HUES6 (cell line): Measurements from ENCODE around the gene ZBTB20.
A peak's percentile ranks its signal among the peaks of the same experiment; 100 is the strongest.

Experiments used
- H3K27ac ChIP-seq: 2 replicates; pipeline ENCODE4 v1.7.0; 2013; ENCODE audit warnings: low read depth, mild to moderate bottlenecking, low read length, inconsistent platforms
- H3K27me3 ChIP-seq: 2 replicates; pipeline ENCODE4 v1.6.1; 2013; ENCODE audit warnings: low read length; ENCODE audit not compliant: control insufficient read depth, insufficient read depth
- H3K36me3 ChIP-seq: 2 replicates; pipeline ENCODE4 v1.6.1; 2013; ENCODE audit warnings: low read length; ENCODE audit not compliant: control insufficient read depth, insufficient read depth
- H3K4me1 ChIP-seq: 2 replicates; pipeline ENCODE4 v1.6.1; 2013; ENCODE audit warnings: low read length; ENCODE audit not compliant: control insufficient read depth, insufficient read depth
- H3K4me3 ChIP-seq: 2 replicates; pipeline ENCODE4 v1.5.1; 2013; ENCODE audit warnings: low read depth, low read length
- H3K9ac ChIP-seq: one replicate; pipeline ENCODE4 v1.6.1; 2013; ENCODE audit warnings: mild to moderate bottlenecking, low read length
- H3K9me3 ChIP-seq: 2 replicates; pipeline ENCODE4 v1.6.1; 2013; ENCODE audit warnings: low read depth, low read length; ENCODE audit not compliant: control insufficient read depth, insufficient read depth

ZBTB20 gene

GRCh38 chr3:114466816-114467215 is 680.3 kb downstream of the ZBTB20 start:
- Histone ChIP-seq H3K27ac (no peak overlapping the region), H3K4me1 (peaks cover 4% of the 10 kb centered on the region; the same call in 1 of the 2 replicates), H3K9ac (no peak overlapping the region), H3K4me3 (no peak overlapping the region), H3K27me3 (no peaks in the 10 kb centered on the region), H3K9me3 (no peaks in the 10 kb centered on the region), H3K36me3 (no peaks in the 10 kb centered on the region)

- Histone ChIP-seq H3K27ac (no peak overlapping the region), H3K4me1 (peaks cover 4% of the 10 kb centered on the region; the same call in 1 of the 2 replicates), H3K36me3 (no peaks in the 10 kb centered on the region), H3K4me3 (no peak overlapping the region), H3K9ac (no peak overlapping the region), H3K9me3 (no peaks in the 10 kb centered on the region), H3K27me3 (no peaks in the 10 kb centered on the region)
Measured at GRCh38 chr3:114466251-114466650, 680.8 kb downstream of the ZBTB20 start.

GRCh38 chr3:114464548-114464947 is 682.5 kb downstream of the ZBTB20 start:
- no peak overlapping the region for H3K27ac ChIP-seq
- H3K9ac ChIP-seq = no peak overlapping the region
- H3K27me3 ChIP-seq = no peaks in the 10 kb centered on the region
- H3K4me1 ChIP-seq = peaks cover 4% of the 10 kb centered on the region; the same call in 1 of the 2 replicates
- no peaks in the 10 kb centered on the region for H3K36me3 ChIP-seq
- no peak overlapping the region for H3K4me3 ChIP-seq
- no peaks in the 10 kb centered on the region for H3K9me3 ChIP-seq

- Histone ChIP-seq H3K4me1 (peaks cover 4% of the 10 kb centered on the region; the same call in 1 of the 2 replicates), H3K9me3 (no peaks in the 10 kb centered on the region), H3K36me3 (no peaks in the 10 kb centered on the region), H3K4me3 (no peak overlapping the region), H3K27me3 (no peaks in the 10 kb centered on the region), H3K27ac (no peak overlapping the region), H3K9ac (no peak overlapping the region)
Measured at GRCh38 chr3:114462750-114463149, 684.3 kb downstream of the ZBTB20 start.

GRCh38 chr3:114460459-114460858 is 686.6 kb downstream of the ZBTB20 start:
- no peak overlapping the region for H3K9ac ChIP-seq
- H3K27me3 ChIP-seq = no peaks in the 10 kb centered on the region
- no peak overlapping the region for H3K4me3 ChIP-seq
- no peaks in the 10 kb centered on the region for H3K36me3 ChIP-seq
- no peak overlapping the region for H3K27ac ChIP-seq
- peaks cover 4% of the 10 kb centered on the region; the same call in 1 of the 2 replicates for H3K4me1 ChIP-seq
- H3K9me3 ChIP-seq = no peaks in the 10 kb centered on the region

GRCh38 chr3:114456742-114457141 is 690.3 kb downstream of the ZBTB20 start:
- H3K9me3 ChIP-seq = no peaks in the 10 kb centered on the region
- H3K4me3 ChIP-seq = no peak overlapping the region
- H3K36me3 ChIP-seq = no peaks in the 10 kb centered on the region
- H3K27ac ChIP-seq = no peak overlapping the region
- H3K27me3 ChIP-seq = peaks cover 15% of the 10 kb centered on the region; the same call in 1 of the 2 replicates
- H3K9ac ChIP-seq = no peak overlapping the region
- no peaks in the 10 kb centered on the region; the same call in 1 of the 2 replicates for H3K4me1 ChIP-seq

- no peaks in the 10 kb centered on the region for H3K36me3 ChIP-seq
- H3K4me3 ChIP-seq = no peak overlapping the region
- H3K27me3 ChIP-seq = peaks cover 15% of the 10 kb centered on the region; the same call in 1 of the 2 replicates
- no peak overlapping the region for H3K9ac ChIP-seq
- no peaks in the 10 kb centered on the region for H3K9me3 ChIP-seq
- H3K27ac ChIP-seq = no peak overlapping the region
- H3K4me1 ChIP-seq = no peaks in the 10 kb centered on the region; the same call in 1 of the 2 replicates
Measured at GRCh38 chr3:114455432-114455831, 691.7 kb downstream of the ZBTB20 start.

GRCh38 chr3:114454551-114455251 is 692.4 kb downstream of the ZBTB20 start:
- Histone ChIP-seq H3K36me3 (no peaks in the 10 kb centered on the region), H3K27me3 (peaks cover 15% of the 10 kb centered on the region; the same call in 1 of the 2 replicates), H3K4me3 (peak overlapping the region; percentile 68), H3K9me3 (no peaks in the 10 kb centered on the region), H3K4me1 (peaks cover 1% of the 10 kb centered on the region; the same call in 1 of the 2 replicates), H3K27ac (no peak overlapping the region), H3K9ac (peak overlapping the region; percentile 1)

GRCh38 chr3:114453361-114453780 is 693.7 kb downstream of the ZBTB20 start:
- no peaks in the 10 kb centered on the region for H3K36me3 ChIP-seq
- no peak overlapping the region for H3K9ac ChIP-seq
- no peak overlapping the region for H3K27ac ChIP-seq
- no peak overlapping the region for H3K4me3 ChIP-seq
- H3K9me3 ChIP-seq = no peaks in the 10 kb centered on the region
- H3K4me1 ChIP-seq = peaks cover 4% of the 10 kb centered on the region; the same call in 1 of the 2 replicates
- peaks cover 15% of the 10 kb centered on the region; the same call in 1 of the 2 replicates for H3K27me3 ChIP-seq

- no peaks in the 10 kb centered on the region for H3K9me3 ChIP-seq
- no peak overlapping the region for H3K27ac ChIP-seq
- no peak overlapping the region for H3K4me3 ChIP-seq
- H3K36me3 ChIP-seq = no peaks in the 10 kb centered on the region
- H3K27me3 ChIP-seq = peaks cover 15% of the 10 kb centered on the region; the same call in 1 of the 2 replicates
- H3K4me1 ChIP-seq = peaks cover 4% of the 10 kb centered on the region; the same call in 1 of the 2 replicates
- no peak overlapping the region for H3K9ac ChIP-seq
Measured at GRCh38 chr3:114452937-114453336, 694.2 kb downstream of the ZBTB20 start.

GRCh38 chr3:114452256-114452655 is 694.8 kb downstream of the ZBTB20 start:
- Histone ChIP-seq H3K36me3 (no peaks in the 10 kb centered on the region), H3K27ac (no peak overlapping the region), H3K4me3 (no peak overlapping the region), H3K4me1 (peaks cover 4% of the 10 kb centered on the region; the same call in 1 of the 2 replicates), H3K9me3 (no peaks in the 10 kb centered on the region), H3K27me3 (peaks cover 15% of the 10 kb centered on the region; the same call in 1 of the 2 replicates), H3K9ac (no peak overlapping the region)
